T follicular helper cell (primary cell): ENCODE data around the gene MED16.
A peak's percentile ranks its signal among the peaks of the same experiment; 100 is the strongest.

ENCODE experiments used
- DNase-seq: peaks from one replicate; pipeline ENCODE4 v3.0.0-alpha.2; 2020; ENCODE audit warnings: low read depth

The MED16 gene

GRCh38 chr19:928471-929202, 35.6 kb upstream of the MED16 start:
- DNase-seq, result no peak

- no peak for DNase-seq
Observed at GRCh38 chr19:927780-928401, 34.9 kb upstream of the MED16 start.

- no peak for DNase-seq
Observed at GRCh38 chr19:927351-927779, 34.4 kb upstream of the MED16 start.

- no peak for DNase-seq
Observed at GRCh38 chr19:926589-927350, 33.8 kb upstream of the MED16 start.

GRCh38 chr19:926323-926588, 33.3 kb upstream of the MED16 start:
- no peak for DNase-seq

- DNase-seq, result no peak
Observed at GRCh38 chr19:925526-926322, 32.7 kb upstream of the MED16 start, which contains the start of gene ARID3A. Gene ARID3A (plus strand): TSS chr19:926035. CDS start chr19:929529, 3,494 bp downstream.

- DNase-seq, result no peak
Observed at GRCh38 chr19:925087-925525, 32.1 kb upstream of the MED16 start.

GRCh38 chr19:924553-925086, 31.6 kb upstream of the MED16 start:
- no peak for DNase-seq

GRCh38 chr19:920051-920864, 27.3 kb upstream of the MED16 start:
- peak; percentile 68 for DNase-seq

GRCh38 chr19:919199-920050, 26.4 kb upstream of the MED16 start:
- no peak for DNase-seq

- DNase-seq, result no peak
Observed at GRCh38 chr19:918481-919198, 25.7 kb upstream of the MED16 start.

GRCh38 chr19:918152-918437, 25.1 kb upstream of the MED16 start:
- no peak for DNase-seq

- DNase-seq, result no peak
Observed at GRCh38 chr19:917323-918151, 24.6 kb upstream of the MED16 start, which contains the start of gene KISS1R. Gene KISS1R (plus strand): TSS chr19:917333. CDS start chr19:917503, 170 bp downstream.

- DNase-seq, result no peak
Observed at GRCh38 chr19:916645-917322, 23.8 kb upstream of the MED16 start.

GRCh38 chr19:913080-913748, 20.2 kb upstream of the MED16 start, which contains the start of gene R3HDM4:
Gene R3HDM4 (minus strand): TSS chr19:913219. CDS start chr19:913157, 62 bp downstream.
- peak; percentile 78 for DNase-seq

GRCh38 chr19:912181-913079, 19.4 kb upstream of the MED16 start:
- DNase-seq, result no peak
